AG04450 (cell line): ENCODE measurements around the gene PARD3B. TPM values are rescaled to one million over a fixed set of nuclear protein-coding genes. Genes with fewer than 3 reads are reported as not detected.

Experiments used
- CTCF ChIA-PET: fragments of 300-600, 350-600 bp; formaldehyde crosslinking; extraction: SDS; loops from one replicate; lab custom pipeline; 2022; ENCODE audit warnings: antibody characterized with exemption, inconsistent platforms; lab: Charles Lee
- POLR2A ChIA-PET: fragments of 350-600 bp; formaldehyde crosslinking; extraction: SDS; loops from one replicate; lab custom pipeline; 2021; ENCODE audit warnings: antibody characterized with exemption, inconsistent platforms; lab: Yijun Ruan, JAX
- DNase-seq: peaks from one replicate; pipeline ENCODE4 v3.0.0-alpha.2; 2011; ENCODE audit warnings: low read depth, low spot score
- H3K27ac ChIP-seq: one replicate; pipeline ENCODE4 v1.5.1; 2012; ENCODE audit warnings: low read depth, low read length, control low read depth
- H3K27me3 ChIP-seq: one replicate; pipeline ENCODE4 v1.6.0; 2012; ENCODE audit warnings: low read length; ENCODE audit not compliant: control insufficient read depth, insufficient read depth
- H3K4me3 ChIP-seq: 2 replicates; pipeline ENCODE4 v1.5.1; 2011; ENCODE audit warnings: mild to moderate bottlenecking, low read depth, low read length, control low read depth
- H3K9me3 ChIP-seq: 2 replicates; pipeline ENCODE4 v1.5.1; 2012; ENCODE audit warnings: low read length; ENCODE audit not compliant: control insufficient read depth, insufficient read depth
- polyA plus RNA-seq: library from polyadenylated mRNA; depleted of rRNA; stranded (reverse); fragments of >200 nt; gene quantifications from 2 replicates; pipeline ENCODE4 v1.2.3, GENCODE V29; 2011
- TF ChIP-seq, protein P1 (sequence below): IDR thresholded peaks from 2 replicates; pipeline ENCODE4 v1.5.1; 2011; ENCODE audit warnings: low read depth, low read length, control low read depth, inconsistent platforms

Gene PARD3B
- polyA plus RNA-seq, 1 experiment = 8.5 TPM

DNA sequence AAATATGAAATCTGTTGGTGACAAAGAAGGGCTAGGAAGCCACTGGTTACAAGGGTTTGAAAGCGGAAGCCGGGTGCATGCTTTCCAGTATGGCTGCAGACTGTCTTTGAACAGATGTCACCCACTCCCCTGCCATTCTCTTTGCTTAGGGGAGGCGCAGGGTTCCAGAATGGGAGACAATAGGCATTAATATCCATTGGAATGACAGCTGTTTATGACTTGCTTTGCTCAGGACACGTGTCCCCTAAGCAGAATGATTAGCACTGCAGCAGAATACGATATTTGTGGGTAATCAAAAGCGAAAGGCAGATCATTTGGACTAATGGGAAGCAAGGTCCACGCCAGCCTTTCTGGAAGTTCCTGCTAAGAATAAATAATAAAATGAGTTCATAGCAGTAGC lies 1111.2 kb downstream of the PARD3B start:
- ChIA-PET POLR2A (no interaction called here), CTCF (no interaction called here)
- no peaks in the 10 kb centered on the region for H3K27me3 ChIP-seq
- no peak overlapping the region for H3K27ac ChIP-seq
- no peak for DNase-seq
- no peak overlapping the region for H3K4me3 ChIP-seq
- TF ChIP-seq, protein P1, sequence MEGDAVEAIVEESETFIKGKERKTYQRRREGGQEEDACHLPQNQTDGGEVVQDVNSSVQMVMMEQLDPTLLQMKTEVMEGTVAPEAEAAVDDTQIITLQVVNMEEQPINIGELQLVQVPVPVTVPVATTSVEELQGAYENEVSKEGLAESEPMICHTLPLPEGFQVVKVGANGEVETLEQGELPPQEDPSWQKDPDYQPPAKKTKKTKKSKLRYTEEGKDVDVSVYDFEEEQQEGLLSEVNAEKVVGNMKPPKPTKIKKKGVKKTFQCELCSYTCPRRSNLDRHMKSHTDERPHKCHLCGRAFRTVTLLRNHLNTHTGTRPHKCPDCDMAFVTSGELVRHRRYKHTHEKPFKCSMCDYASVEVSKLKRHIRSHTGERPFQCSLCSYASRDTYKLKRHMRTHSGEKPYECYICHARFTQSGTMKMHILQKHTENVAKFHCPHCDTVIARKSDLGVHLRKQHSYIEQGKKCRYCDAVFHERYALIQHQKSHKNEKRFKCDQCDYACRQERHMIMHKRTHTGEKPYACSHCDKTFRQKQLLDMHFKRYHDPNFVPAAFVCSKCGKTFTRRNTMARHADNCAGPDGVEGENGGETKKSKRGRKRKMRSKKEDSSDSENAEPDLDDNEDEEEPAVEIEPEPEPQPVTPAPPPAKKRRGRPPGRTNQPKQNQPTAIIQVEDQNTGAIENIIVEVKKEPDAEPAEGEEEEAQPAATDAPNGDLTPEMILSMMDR = no peak
- no peaks in the 10 kb centered on the region for H3K9me3 ChIP-seq

GRCh38 chr2:205656941-205657340 lies 1111.7 kb downstream of the PARD3B start:
- no peak overlapping the region for H3K27ac ChIP-seq

GRCh38 chr2:205657579-205657978 lies 1112.3 kb downstream of the PARD3B start:
- H3K4me3 ChIP-seq = no peak overlapping the region
- H3K27ac ChIP-seq = no peak overlapping the region
- ChIA-PET POLR2A (no interaction called here), CTCF (no interaction called here)
- peak; percentile 33 for DNase-seq
- no peaks in the 10 kb centered on the region for H3K27me3 ChIP-seq
- H3K9me3 ChIP-seq = no peaks in the 10 kb centered on the region
- TF ChIP-seq, protein P1 = no peak

More at GRCh38 chr2:205656941-205657340, 1111.7 kb downstream of the PARD3B start:
- POLR2A ChIA-PET = no interaction called here
- Histone ChIP-seq H3K27me3 (no peaks in the 10 kb centered on the region), H3K9me3 (no peaks in the 10 kb centered on the region), H3K4me3 (no peak overlapping the region)
- TF ChIP-seq, protein P1 = no peak
- CTCF ChIA-PET = no interaction called here
- no peak for DNase-seq

GRCh38 chr2:205658068-205658467 lies 1112.8 kb downstream of the PARD3B start:
- no peak overlapping the region for H3K27ac ChIP-seq
- H3K27me3 ChIP-seq = no peaks in the 10 kb centered on the region
- ChIA-PET POLR2A (no interaction called here), CTCF (no interaction called here)
- no peaks in the 10 kb centered on the region for H3K9me3 ChIP-seq
- H3K4me3 ChIP-seq = no peak overlapping the region
- no peak for DNase-seq
- TF ChIP-seq, protein P1 = no peak

GRCh38 chr2:205658572-205658971 lies 1113.3 kb downstream of the PARD3B start:
- DNase-seq = no peak
- Histone ChIP-seq H3K27ac (no peak overlapping the region), H3K9me3 (no peaks in the 10 kb centered on the region), H3K4me3 (no peak overlapping the region), H3K27me3 (no peaks in the 10 kb centered on the region)
- ChIA-PET CTCF (interaction anchor here (0.6 to 2.7 kb wide), 3 partner anchors 17 to 448 kb away, joined by 3 to 11 read pairs (median 3); no protein-coding TSS in a partner anchor), POLR2A (no interaction called here)
- TF ChIP-seq, protein P1 = no peak
